ENCODE data around the gene RNF212B.
"Not testable (repeated sequence)": the region's sequence is repeated elsewhere in the genome, so short reads cannot be mapped to it uniquely, and the experiment has no call there.

- TF ChIP-seq CTCF (IDR thresholded peaks at IDR 0.05; ENCODE audit: low read depth, low read length, missing input control); JUND (IDR thresholded peaks at IDR 0.05); YY1 (IDR thresholded peaks at IDR 0.05); MAX (IDR thresholded peaks at IDR 0.05); TAF1 (conservative IDR thresholded peaks at IDR 0.05); SP1 (IDR thresholded peaks at IDR 0.05); RAD21 (IDR thresholded peaks at IDR 0.05); HNF4A (conservative IDR thresholded peaks at IDR 0.05); FOXA1 (IDR thresholded peaks at IDR 0.05); EGR1 (IDR thresholded peaks at IDR 0.05; ENCODE audit: low read depth in 2 of 2); REST (IDR thresholded peaks at IDR 0.05): not testable (repeated sequence)
Measured at GRCh38 chr14:23241061-23241715, 3.5 kb downstream of the RNF212B start.
